Measurements from ENCODE around the gene EPHA2. TPM values are rescaled to one million over a fixed set of nuclear protein-coding genes. Genes with fewer than 3 reads are reported as not detected.

The EPHA2 gene
- total RNA-seq, 1 donor from 2014 or later, result not detected

DNA sequence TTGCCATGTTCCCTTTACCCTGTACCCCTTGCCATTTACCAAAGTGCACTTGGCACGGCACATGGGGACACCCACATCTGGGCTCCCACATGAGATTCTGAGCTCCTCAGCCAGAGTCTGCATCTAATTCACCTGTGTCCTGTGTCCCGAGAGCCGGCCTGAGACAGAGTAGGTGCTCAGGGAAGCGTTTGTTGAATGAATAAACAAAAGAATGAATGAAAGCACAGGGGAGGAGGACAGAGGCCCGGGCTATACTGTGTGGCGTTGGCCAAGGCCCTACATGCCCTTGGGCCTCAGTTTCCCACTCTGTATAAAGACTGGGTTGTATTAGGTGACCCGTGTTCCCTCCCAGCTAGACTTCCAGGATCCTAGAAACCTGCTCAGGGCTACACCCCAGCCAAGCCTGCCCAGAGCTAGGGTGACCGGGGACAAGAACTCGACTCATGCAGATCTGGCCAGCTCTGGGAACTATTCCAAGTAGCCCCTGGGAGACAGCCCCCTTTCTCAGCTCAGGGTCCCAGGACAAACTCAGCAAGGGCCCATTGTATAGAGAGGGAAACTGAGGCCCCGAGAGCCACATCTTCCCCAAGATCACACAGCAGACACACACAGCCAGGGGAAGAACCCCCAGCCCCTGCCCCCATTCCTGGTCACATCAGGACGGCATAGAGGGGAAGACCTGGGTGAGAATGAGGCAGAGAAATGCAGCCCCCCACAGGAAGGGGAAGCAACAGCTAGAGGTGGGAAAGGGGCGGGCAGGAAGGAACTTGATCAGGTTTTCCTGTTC is 6.0 kb downstream of the EPHA2 start:
- H3K4me3 Mint-ChIP-seq, result no peak overlapping the region

DNA sequence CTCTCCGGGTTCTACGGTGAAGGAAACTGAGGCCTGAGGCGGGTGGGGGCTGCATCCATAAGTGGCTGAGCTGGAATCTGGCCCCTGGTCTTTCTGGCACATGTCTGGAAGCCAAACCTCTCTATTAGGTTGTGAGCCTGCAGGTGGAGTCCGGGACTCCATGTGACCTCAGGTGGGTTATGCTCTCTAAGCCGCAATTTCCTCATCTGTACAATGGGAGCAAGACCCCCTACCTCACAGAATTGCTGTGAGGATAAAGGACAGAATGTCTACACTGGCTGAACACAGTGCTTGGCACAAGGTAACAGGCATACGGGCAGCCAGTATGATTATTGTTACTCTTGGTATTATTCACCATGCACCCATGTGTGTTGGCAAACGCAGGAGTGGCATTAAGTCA is 6.7 kb downstream of the EPHA2 start:
- POLR2A ChIA-PET, result no interaction called here
- TF ChIP-seq, protein P1, sequence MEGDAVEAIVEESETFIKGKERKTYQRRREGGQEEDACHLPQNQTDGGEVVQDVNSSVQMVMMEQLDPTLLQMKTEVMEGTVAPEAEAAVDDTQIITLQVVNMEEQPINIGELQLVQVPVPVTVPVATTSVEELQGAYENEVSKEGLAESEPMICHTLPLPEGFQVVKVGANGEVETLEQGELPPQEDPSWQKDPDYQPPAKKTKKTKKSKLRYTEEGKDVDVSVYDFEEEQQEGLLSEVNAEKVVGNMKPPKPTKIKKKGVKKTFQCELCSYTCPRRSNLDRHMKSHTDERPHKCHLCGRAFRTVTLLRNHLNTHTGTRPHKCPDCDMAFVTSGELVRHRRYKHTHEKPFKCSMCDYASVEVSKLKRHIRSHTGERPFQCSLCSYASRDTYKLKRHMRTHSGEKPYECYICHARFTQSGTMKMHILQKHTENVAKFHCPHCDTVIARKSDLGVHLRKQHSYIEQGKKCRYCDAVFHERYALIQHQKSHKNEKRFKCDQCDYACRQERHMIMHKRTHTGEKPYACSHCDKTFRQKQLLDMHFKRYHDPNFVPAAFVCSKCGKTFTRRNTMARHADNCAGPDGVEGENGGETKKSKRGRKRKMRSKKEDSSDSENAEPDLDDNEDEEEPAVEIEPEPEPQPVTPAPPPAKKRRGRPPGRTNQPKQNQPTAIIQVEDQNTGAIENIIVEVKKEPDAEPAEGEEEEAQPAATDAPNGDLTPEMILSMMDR (IDR thresholded peaks at IDR 0.05), result no peak
- peaks cover 12% of the 10 kb centered on the region for H3K4me1 Mint-ChIP-seq
- H3K36me3 Mint-ChIP-seq (ENCODE audit: low read depth), result no peaks in the 10 kb centered on the region
- H3K4me3 Mint-ChIP-seq, result no peak overlapping the region
- CTCF ChIA-PET, result no interaction called here
- DNase-seq (no peak), ATAC-seq (ENCODE audit: low read depth) (no peak)
- H3K9me3 Mint-ChIP-seq, result no peaks in the 10 kb centered on the region
- peaks cover 40% of the 10 kb centered on the region for H3K27me3 Mint-ChIP-seq
- intact Hi-C loops (cut with micrococcal nuclease), result no loop called here
- H3K27ac Mint-ChIP-seq, result no peak overlapping the region

More for the DNA sequence above, 6.0 kb downstream of the EPHA2 start:
- Mint-ChIP-seq H3K27me3 (peaks cover 42% of the 10 kb centered on the region), H3K36me3 (ENCODE audit: low read depth) (no peaks in the 10 kb centered on the region), H3K4me1 (peaks cover 18% of the 10 kb centered on the region), H3K27ac (no peak overlapping the region), H3K9me3 (no peaks in the 10 kb centered on the region)
- DNase-seq (no peak), ATAC-seq (ENCODE audit: low read depth) (no peak)
- POLR2A ChIA-PET, result no interaction called here
- intact Hi-C loops (cut with micrococcal nuclease), result no loop called here
- CTCF ChIA-PET, result no interaction called here
- TF ChIP-seq, protein P1 (IDR thresholded peaks at IDR 0.05), result no peak

DNA sequence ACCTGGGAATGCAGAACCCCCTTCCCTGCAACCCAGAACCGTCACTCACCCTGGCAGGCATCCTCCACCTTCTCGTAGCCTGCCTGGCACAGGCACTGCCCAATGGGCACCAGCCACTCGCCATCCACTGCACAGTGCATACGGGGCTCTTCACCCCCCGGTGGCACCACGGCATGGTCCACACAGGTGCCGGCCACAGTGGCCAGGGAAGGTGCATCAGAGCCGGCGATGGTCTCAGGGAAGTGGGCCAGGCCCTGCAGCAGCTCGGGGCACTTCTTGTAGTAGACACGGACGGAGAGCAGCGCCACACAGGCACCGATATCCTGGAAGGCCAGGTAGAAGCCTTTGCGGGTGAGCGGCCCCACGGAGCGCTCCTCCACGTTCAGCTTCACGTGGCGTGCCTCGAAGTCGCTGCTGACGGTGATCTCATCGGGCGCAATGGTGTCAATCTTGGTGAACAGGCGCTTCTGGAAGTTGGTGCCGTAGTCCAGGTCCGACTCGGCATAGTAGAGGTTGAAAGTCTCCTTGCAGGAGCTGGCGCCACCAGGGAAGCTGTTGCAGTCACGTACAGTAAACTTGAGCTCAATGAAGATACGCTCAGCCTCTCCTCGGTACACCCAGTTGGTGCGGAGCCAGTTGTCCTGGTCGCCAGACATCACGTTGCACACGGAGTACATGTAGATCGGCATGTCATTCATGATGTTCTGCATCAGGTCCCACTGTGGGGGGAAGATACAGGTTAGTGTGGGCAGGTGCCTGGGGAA is 7.4 kb downstream of the EPHA2 start:
- ATAC-seq (ENCODE audit: low read depth), result no peak
- intact Hi-C loops (cut with micrococcal nuclease), result no loop called here
- H3K9me3 Mint-ChIP-seq, result no peaks in the 10 kb centered on the region
- no peaks in the 10 kb centered on the region for H3K36me3 Mint-ChIP-seq (ENCODE audit: low read depth)
- no peak overlapping the region for H3K27ac Mint-ChIP-seq
- TF ChIP-seq, protein P1 (IDR thresholded peaks at IDR 0.05), result no peak
- H3K4me1 Mint-ChIP-seq, result peaks cover 6% of the 10 kb centered on the region
- CTCF ChIA-PET, result no interaction called here
- peaks cover 38% of the 10 kb centered on the region for H3K27me3 Mint-ChIP-seq
- H3K4me3 Mint-ChIP-seq, result no peak overlapping the region
- no peak for DNase-seq
- POLR2A ChIA-PET, result no interaction called here

DNA sequence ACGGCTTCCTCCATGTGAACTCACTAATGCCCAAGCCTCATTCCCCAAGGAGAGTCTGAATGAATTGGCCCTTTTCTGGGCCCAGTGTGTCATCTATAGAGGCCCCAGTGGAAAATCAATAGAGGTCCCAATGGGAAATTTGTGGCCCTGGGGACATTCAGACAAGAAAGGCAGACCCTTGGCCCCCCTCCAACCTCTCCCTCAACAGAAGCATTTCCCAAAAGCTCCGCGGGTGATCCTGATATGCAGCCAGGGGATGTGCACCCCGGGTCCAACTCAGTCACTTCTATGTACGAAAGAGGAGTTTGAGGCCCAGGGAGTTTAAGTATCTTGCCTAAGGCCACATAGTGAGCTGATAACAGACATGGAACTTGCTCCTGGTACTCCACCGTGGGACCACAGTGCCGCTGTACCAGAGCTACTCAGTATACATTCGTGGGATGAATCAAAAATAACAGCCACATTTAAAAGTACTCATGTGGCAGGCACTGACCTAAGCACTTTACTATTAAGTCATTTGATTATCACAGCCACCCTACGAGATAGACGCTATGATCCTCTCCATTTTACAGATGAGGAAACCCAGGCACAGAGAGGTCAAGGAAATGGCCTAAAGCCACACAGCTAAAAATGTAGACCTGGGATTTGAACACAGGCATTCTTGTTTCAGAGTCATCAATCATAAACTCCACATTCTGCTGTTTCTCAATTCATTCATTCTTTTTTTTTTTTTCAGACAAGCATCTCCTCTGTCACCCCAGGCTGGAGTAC is 8.5 kb downstream of the EPHA2 start:
- Mint-ChIP-seq H3K4me3 (no peak overlapping the region), H3K36me3 (ENCODE audit: low read depth) (no peaks in the 10 kb centered on the region), H3K27me3 (peaks cover 35% of the 10 kb centered on the region), H3K4me1 (no peaks in the 10 kb centered on the region), H3K9me3 (no peaks in the 10 kb centered on the region), H3K27ac (no peak overlapping the region)
- ChIA-PET CTCF (no interaction called here), POLR2A (no interaction called here)
- DNase-seq, result no peak
- TF ChIP-seq, protein P1 (IDR thresholded peaks at IDR 0.05), result no peak
- intact Hi-C loops (cut with micrococcal nuclease), result no loop called here
- ATAC-seq (ENCODE audit: low read depth), result no peak
